Measurements from ENCODE around the gene CYFIP1.

Gene CYFIP1

DNA sequence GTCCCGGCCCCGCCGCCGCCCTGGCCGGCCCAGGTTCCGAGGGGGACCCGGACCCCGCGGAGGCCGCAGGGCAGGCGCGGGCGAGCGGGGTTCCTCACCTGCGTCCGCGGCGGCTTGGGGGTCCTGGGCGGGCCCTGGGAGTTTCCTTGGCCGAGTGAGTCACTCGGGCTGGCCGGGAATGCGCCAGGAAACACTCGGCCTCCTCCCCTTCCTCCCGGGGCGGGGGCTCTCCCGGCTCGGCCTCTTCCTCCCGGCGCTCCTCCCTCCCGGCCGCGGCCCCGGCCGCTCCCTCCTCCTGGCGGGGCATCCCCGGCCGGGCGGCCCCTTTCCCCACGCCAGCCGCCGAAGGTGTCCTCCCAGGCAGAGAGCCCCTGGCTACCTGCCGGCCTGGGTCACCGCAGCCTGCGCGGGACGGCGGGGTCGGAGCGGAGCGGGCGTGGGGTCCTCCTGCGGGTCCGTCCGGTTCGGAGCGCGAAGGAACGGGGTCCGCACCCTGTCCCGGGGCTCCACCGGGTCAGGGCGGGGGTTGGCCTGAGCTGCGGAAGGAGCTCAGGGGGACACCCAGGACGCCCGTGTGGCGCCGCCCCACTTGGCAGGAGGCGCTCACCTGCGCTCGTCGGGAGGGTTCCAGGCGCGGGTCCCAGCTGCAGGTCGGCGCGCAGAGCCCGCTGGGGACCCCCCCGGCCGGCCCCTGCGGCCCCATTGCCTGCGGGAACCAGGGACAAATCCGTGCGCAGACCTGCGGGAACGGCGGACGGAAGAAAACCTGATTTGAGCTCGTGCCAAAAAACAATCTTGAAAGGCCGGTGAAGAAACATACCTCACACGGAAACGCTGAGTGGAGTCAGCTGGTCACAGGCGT is at the start of gene CYFIP1:
TSS of gene CYFIP1 (minus strand) at position 180 of the 862 bp plus-strand sequence. CDS start 33,083 bp downstream, outside the sequence.
- TF ChIP-seq TCF12 (IDR thresholded peaks at IDR 0.05; ENCODE audit: low read depth) (no peak; the same call in 1 of the 2 replicates), TEAD4 (IDR thresholded peaks at IDR 0.05) (peak; percentile 64), EGR1 (IDR thresholded peaks at IDR 0.05) (no peak), FOXM1 (IDR thresholded peaks at IDR 0.05; ENCODE audit: borderline replicate concordance, low read depth) (no peak), NFIC (IDR thresholded peaks at IDR 0.05) (peak; percentile 77), CEBPB (IDR thresholded peaks at IDR 0.05) (no peak), REST (IDR thresholded peaks at IDR 0.05; ENCODE audit: low read depth) (no peak), TAF1 (IDR thresholded peaks at IDR 0.05; ENCODE audit: low read depth) (peak; percentile 67; the same call in 1 of the 2 replicates), RAD21 (IDR thresholded peaks at IDR 0.05; ENCODE audit: low read depth) (no peak), EP300 (IDR thresholded peaks at IDR 0.05; ENCODE audit: borderline replicate concordance) (no peak), ZBTB7A (IDR thresholded peaks at IDR 0.05; ENCODE audit: low read depth) (peak; percentile 79), MAX (IDR thresholded peaks at IDR 0.05) (no peak), CREB1 (IDR thresholded peaks at IDR 0.05; ENCODE audit: low read depth) (no peak), YY1 (IDR thresholded peaks at IDR 0.05; ENCODE audit: low read depth) (no peak)
- TF ChIP-seq, protein P1, sequence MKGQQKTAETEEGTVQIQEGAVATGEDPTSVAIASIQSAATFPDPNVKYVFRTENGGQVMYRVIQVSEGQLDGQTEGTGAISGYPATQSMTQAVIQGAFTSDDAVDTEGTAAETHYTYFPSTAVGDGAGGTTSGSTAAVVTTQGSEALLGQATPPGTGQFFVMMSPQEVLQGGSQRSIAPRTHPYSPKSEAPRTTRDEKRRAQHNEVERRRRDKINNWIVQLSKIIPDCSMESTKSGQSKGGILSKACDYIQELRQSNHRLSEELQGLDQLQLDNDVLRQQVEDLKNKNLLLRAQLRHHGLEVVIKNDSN (IDR thresholded peaks at IDR 0.05): no peak; the same call in 1 of the 2 replicates

- no peak for TF ChIP-seq NFIC (IDR thresholded peaks at IDR 0.05)
Measured at GRCh38 chr15:23026218-23026617, 46.0 kb upstream of the CYFIP1 start.

DNA sequence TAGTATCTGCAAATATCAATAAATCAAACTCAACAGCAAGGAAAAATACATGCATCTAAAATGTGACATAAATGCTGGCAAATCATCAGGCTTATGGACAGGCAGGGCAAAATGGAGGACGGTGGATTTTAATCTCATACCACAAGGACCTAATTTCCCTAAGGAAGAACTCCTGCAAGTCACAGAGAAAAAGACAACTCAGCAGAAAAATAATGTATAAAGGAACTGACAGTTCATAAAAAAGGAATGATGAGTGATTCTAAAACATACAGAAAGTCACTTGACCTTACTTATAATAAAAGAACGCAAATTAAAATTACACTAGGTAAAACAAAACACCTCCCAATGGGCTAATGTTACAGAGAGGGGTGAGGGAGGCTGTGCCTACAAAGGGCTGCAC is 42.0 kb upstream of the CYFIP1 start:
- TF ChIP-seq EGR1 (IDR thresholded peaks at IDR 0.05): no peak
- TF ChIP-seq CREB1 (IDR thresholded peaks at IDR 0.05; ENCODE audit: low read depth): no peak
- no peak for TF ChIP-seq NFIC (IDR thresholded peaks at IDR 0.05)
- no peak for TF ChIP-seq YY1 (IDR thresholded peaks at IDR 0.05; ENCODE audit: low read depth)
- no peak for TF ChIP-seq FOXM1 (IDR thresholded peaks at IDR 0.05; ENCODE audit: borderline replicate concordance, low read depth)
- TF ChIP-seq TEAD4 (IDR thresholded peaks at IDR 0.05): no peak
- no peak for TF ChIP-seq TCF12 (IDR thresholded peaks at IDR 0.05; ENCODE audit: low read depth)

DNA sequence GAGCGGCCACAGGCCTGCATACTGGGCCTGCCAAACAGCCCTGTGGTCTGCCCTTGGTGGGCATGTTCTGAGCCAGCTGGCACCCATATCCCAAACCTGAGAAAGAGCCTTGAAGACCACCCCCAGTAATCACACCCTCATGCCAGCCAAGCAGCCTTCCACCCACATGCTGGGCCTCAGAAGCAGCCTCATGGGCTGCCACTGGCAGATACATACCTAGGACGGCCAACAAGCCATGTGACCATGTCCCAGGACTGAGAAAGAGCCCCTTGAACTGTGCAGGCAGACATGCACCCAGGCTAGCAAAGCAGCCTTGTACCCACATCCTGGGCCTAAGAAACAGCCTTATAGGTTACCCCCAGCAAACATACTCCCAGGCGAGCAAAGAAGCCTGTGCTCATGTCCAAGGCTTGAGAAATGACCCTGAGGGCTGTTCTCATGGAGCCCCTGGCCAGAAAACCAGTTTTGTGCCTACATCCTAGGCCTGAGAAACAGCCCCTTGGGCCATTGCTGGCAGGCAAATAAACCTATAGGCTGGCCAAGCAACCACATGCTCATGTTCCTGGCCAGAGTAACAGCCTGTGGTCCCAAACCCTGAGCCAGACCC is 34.3 kb upstream of the CYFIP1 start:
- TF ChIP-seq NFIC (IDR thresholded peaks at IDR 0.05): no peak
- TF ChIP-seq CREB1 (IDR thresholded peaks at IDR 0.05; ENCODE audit: low read depth): no peak
- no peak for TF ChIP-seq CEBPB (IDR thresholded peaks at IDR 0.05)
- no peak for TF ChIP-seq YY1 (IDR thresholded peaks at IDR 0.05; ENCODE audit: low read depth)
- TF ChIP-seq MAX (IDR thresholded peaks at IDR 0.05): no peak
- no peak for TF ChIP-seq EGR1 (IDR thresholded peaks at IDR 0.05)
- no peak for TF ChIP-seq REST (IDR thresholded peaks at IDR 0.05; ENCODE audit: low read depth)
- TF ChIP-seq, protein P1 (IDR thresholded peaks at IDR 0.05): no peak
- no peak for TF ChIP-seq TCF12 (IDR thresholded peaks at IDR 0.05; ENCODE audit: low read depth)
- no peak for TF ChIP-seq TAF1 (IDR thresholded peaks at IDR 0.05; ENCODE audit: low read depth)
- TF ChIP-seq TEAD4 (IDR thresholded peaks at IDR 0.05): no peak
- no peak for TF ChIP-seq FOXM1 (IDR thresholded peaks at IDR 0.05; ENCODE audit: borderline replicate concordance, low read depth)
- no peak for TF ChIP-seq EP300 (IDR thresholded peaks at IDR 0.05; ENCODE audit: borderline replicate concordance)
- no peak for TF ChIP-seq RAD21 (IDR thresholded peaks at IDR 0.05; ENCODE audit: low read depth)
- no peak for TF ChIP-seq ZBTB7A (IDR thresholded peaks at IDR 0.05; ENCODE audit: low read depth)

DNA sequence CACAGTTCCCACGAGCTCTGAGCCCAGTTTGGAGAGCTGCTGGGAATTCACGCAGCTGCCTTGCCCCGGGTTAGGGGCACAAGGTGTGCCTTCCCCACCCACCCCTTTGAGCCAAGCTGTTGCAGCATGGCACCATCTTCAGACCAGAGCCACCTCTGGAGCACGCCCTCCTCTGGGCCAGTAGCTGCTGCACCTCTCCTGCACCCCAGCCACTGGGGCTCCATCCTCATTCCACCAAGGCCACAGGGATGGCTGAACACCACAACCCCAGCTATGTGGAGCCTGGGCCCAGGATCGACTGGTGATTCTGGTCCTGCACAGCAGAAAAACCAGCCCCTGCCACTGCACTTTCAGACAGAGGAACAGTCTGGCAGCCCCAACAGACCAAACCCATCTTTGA is 33.5 kb upstream of the CYFIP1 start:
- TF ChIP-seq REST (IDR thresholded peaks at IDR 0.05; ENCODE audit: low read depth) (no peak), CEBPB (IDR thresholded peaks at IDR 0.05) (no peak), MAX (IDR thresholded peaks at IDR 0.05) (no peak), CREB1 (IDR thresholded peaks at IDR 0.05; ENCODE audit: low read depth) (no peak), RAD21 (IDR thresholded peaks at IDR 0.05; ENCODE audit: low read depth) (no peak), YY1 (IDR thresholded peaks at IDR 0.05; ENCODE audit: low read depth) (no peak), NFIC (IDR thresholded peaks at IDR 0.05) (no peak), EP300 (IDR thresholded peaks at IDR 0.05; ENCODE audit: borderline replicate concordance) (no peak), TCF12 (IDR thresholded peaks at IDR 0.05; ENCODE audit: low read depth) (no peak), TEAD4 (IDR thresholded peaks at IDR 0.05) (no peak), ZBTB7A (IDR thresholded peaks at IDR 0.05; ENCODE audit: low read depth) (no peak), TAF1 (IDR thresholded peaks at IDR 0.05; ENCODE audit: low read depth) (no peak)
